HCT116 (cell line): ENCODE measurements around the gene RBMS1. TPM values are rescaled to one million over a fixed set of nuclear protein-coding genes. Genes with fewer than 3 reads are reported as not detected.

Experiments
- ATAC-seq: fragments of 200-7000 bp; cut with Tn5 transposase; 2 replicates; pipeline ENCODE4 v1.9.1; 2020; ENCODE audit warnings: mild to moderate bottlenecking, moderate library complexity
- BruUV-seq: library from RNA; stranded (reverse); fragments of 400-500 nt; replicated peaks from 2 replicates; lab custom pipeline; 2021; lab: Mats Ljungman, UMichigan
- CTCF ChIA-PET: fragments of 300-600 bp; sonication (Branson Sonifier 250); formaldehyde crosslinking; loops from one replicate; lab custom pipeline; 2021; ENCODE audit warnings: antibody characterized with exemption; lab: Charles Lee
- POLR2A ChIA-PET: fragments of 300-600, 350-600 bp; sonication (Branson Sonifier 250); formaldehyde crosslinking; loops from one replicate; lab custom pipeline; 2021; ENCODE audit warnings: antibody characterized with exemption; lab: Charles Lee
- RAD21 ChIA-PET, 2 experiments: fragments of 300-600 bp; sonication (Branson Sonifier 250); formaldehyde crosslinking; loops; one replicate each; lab custom pipeline; 2023; ENCODE audit warnings: low total read pairs in 2 of 2; ENCODE audit not compliant: uncharacterized antibody in 2 of 2, unreplicated experiment in 2 of 2, low non-redundant PET in 1 of 2; lab: Charles Lee
- DNase-seq: peaks from one replicate; pipeline ENCODE4 v3.0.0-alpha.2; 2010; ENCODE audit warnings: low read depth, low spot score
- H2AFZ ChIP-seq: fragments of 200-600 bp; shearing (Covaris generic), sonication (generic); 2 replicates; pipeline ENCODE4 v1.6.1; 2017; ENCODE audit warnings: low read depth, mixed run types, mixed read lengths, antibody characterized with exemption, low read length; ENCODE audit not compliant: poor library complexity, severe bottlenecking
- H3K27ac ChIP-seq: 2 replicates; pipeline ENCODE4 v1.5.1; 2012; ENCODE audit warnings: low read depth, low read length
- H3K27me3 ChIP-seq: fragments of 200-600 bp; sonication (generic); 2 replicates; pipeline ENCODE4 v1.6.1; 2016; ENCODE audit warnings: mixed run types, low read length, mixed read lengths; ENCODE audit not compliant: insufficient read depth
- H3K36me3 ChIP-seq, 2 experiments: fragments of 200-500 bp in 1 of 2; fragments of 200-600 bp in 1 of 2; sonication (Bioruptor generic) in 1 of 2; sonication (generic) in 1 of 2; 2 replicates each; pipeline versions ENCODE4 v1.5.1 to v1.6.1; 2014 to 2016; ENCODE audit warnings: low read length in 2 of 2, inconsistent platforms in 1 of 2, mixed read lengths in 1 of 2, mixed run types in 1 of 2; ENCODE audit not compliant: insufficient read depth in 2 of 2, control insufficient read depth in 1 of 2
- H3K4me1 ChIP-seq, 2 experiments: fragments of 200-600 bp in 1 of 2; sonication (generic) in 1 of 2; 2 replicates each; pipeline versions ENCODE4 v1.5.1 to v1.6.1; 2012 to 2017; ENCODE audit warnings: low read length in 2 of 2, inconsistent platforms in 1 of 2, mild to moderate bottlenecking in 1 of 2, mixed read lengths in 1 of 2, mixed run types in 1 of 2, moderate library complexity in 1 of 2; ENCODE audit not compliant: insufficient read depth in 2 of 2, control insufficient read depth in 1 of 2
- H3K4me2 ChIP-seq: fragments of 200-600 bp; sonication (generic); 2 replicates; pipeline ENCODE4 v1.6.1; 2017; ENCODE audit warnings: mixed run types, low read length, mixed read lengths
- H3K4me3 ChIP-seq, 2 experiments: fragments of 200-600 bp in 1 of 2; sonication (generic) in 1 of 2; replicated peaks in 1 of 2; 2 replicates each; pipeline ENCODE4 v1.5.1; 2011 to 2016; ENCODE audit warnings: low read length in 2 of 2, control low read depth in 1 of 2, low read depth in 1 of 2, mild to moderate bottlenecking in 1 of 2, mixed read lengths in 1 of 2, mixed run types in 1 of 2
- H3K79me2 ChIP-seq: fragments of 200-600 bp; sonication (generic); 2 replicates; pipeline ENCODE4 v1.6.1; 2017; ENCODE audit warnings: mild to moderate bottlenecking, mixed run types, low read length, moderate library complexity, mixed read lengths; ENCODE audit not compliant: insufficient read depth
- H3K9ac ChIP-seq: fragments of 200-600 bp; sonication (generic); 2 replicates; pipeline ENCODE4 v1.6.1; 2016; ENCODE audit warnings: low read length, mixed read lengths
- H3K9me2 ChIP-seq: fragments of 200-600 bp; sonication (generic), shearing (Covaris generic); 2 replicates; pipeline ENCODE4 v1.6.1; 2017; ENCODE audit warnings: mixed run types, mild to moderate bottlenecking, moderate library complexity; ENCODE audit not compliant: insufficient read depth
- H3K9me3 ChIP-seq, 2 experiments: fragments of 200-500 bp in 1 of 2; fragments of 200-600 bp in 1 of 2; sonication (Bioruptor generic) in 1 of 2; sonication (generic) in 1 of 2; 2 replicates each; pipeline ENCODE4 v1.6.1; 2014 to 2017; ENCODE audit warnings: low read length in 2 of 2, mixed read lengths in 2 of 2, inconsistent platforms in 1 of 2, low read depth in 1 of 2, mild to moderate bottlenecking in 1 of 2, mixed run types in 1 of 2, moderate library complexity in 1 of 2; ENCODE audit not compliant: control insufficient read depth in 1 of 2, insufficient read depth in 1 of 2
- H4K20me1 ChIP-seq: fragments of 200-600 bp; sonication (generic), shearing (Covaris generic); 2 replicates; pipeline ENCODE4 v1.6.1; 2017; ENCODE audit warnings: mixed run types, mild to moderate bottlenecking, moderate library complexity; ENCODE audit not compliant: insufficient read depth
- CBX3 ChIP-seq: IDR thresholded peaks from 2 replicates; pipeline ENCODE4 v1.6.1; 2012; ENCODE audit warnings: low read depth
- EZH2phosphoT487 ChIP-seq: fragments of 200-600 bp; IDR thresholded peaks from 2 replicates; pipeline ENCODE4 v1.6.1; 2018; ENCODE audit warnings: antibody characterized with exemption, borderline replicate concordance
- JUND ChIP-seq: IDR thresholded peaks from 2 replicates; pipeline ENCODE4 v1.6.1; 2012
- RAD21 ChIP-seq: IDR thresholded peaks from 2 replicates; pipeline ENCODE4 v1.6.1; 2012; ENCODE audit warnings: low read depth, mild to moderate bottlenecking
- TCF7L2 ChIP-seq: IDR thresholded peaks from 2 replicates; pipeline ENCODE4 v1.7.0; 2011; ENCODE audit warnings: borderline replicate concordance, inconsistent platforms; ENCODE audit not compliant: insufficient read depth, insufficient read length; ENCODE audit errors: extremely low read depth
- ZFX ChIP-seq: fragments of 450-650 bp; IDR thresholded peaks from 2 replicates; pipeline ENCODE4 v1.6.1; 2017
- ZNF274 ChIP-seq: fragments of 200-500 bp; sonication (Bioruptor generic); IDR thresholded peaks from 2 replicates; pipeline ENCODE4 v1.6.1; 2014; ENCODE audit warnings: mild to moderate bottlenecking, low read depth, low read length, inconsistent platforms
- intact Hi-C: fragments of 100-400 bp; cut with micrococcal nuclease; formaldehyde crosslinking; loops from 2 replicates; pipeline ENCODE4 v1.10.0; 2022
- total RNA-seq: library from RNA; stranded (reverse); gene quantifications from one replicate; pipeline ENCODE4 v1.2.1, GENCODE V29; 2021; ENCODE audit not compliant: unreplicated experiment
- TF ChIP-seq, protein P1 (sequence below), 3 experiments: fragments of 200-600 bp in 1 of 3; sonication (generic) in 1 of 3; IDR thresholded peaks in 2 of 3; conservative IDR thresholded peaks in 1 of 3; 2 replicates each; pipeline ENCODE4 v1.5.1; 2012 to 2017; ENCODE audit warnings: low read depth in 2 of 3, low read length in 2 of 3, antibody characterized with exemption in 1 of 3, borderline replicate concordance in 1 of 3, control low read depth in 1 of 3, mild to moderate bottlenecking in 1 of 3, mixed read lengths in 1 of 3, mixed run types in 1 of 3, moderate library complexity in 1 of 3; ENCODE audit not compliant: insufficient read depth in 1 of 3
- TF ChIP-seq, protein P2 (sequence below): IDR thresholded peaks from 2 replicates; pipeline ENCODE4 v1.6.1; 2012; ENCODE audit warnings: low read depth
- TF ChIP-seq, protein P3 (sequence below): IDR thresholded peaks from 2 replicates; pipeline ENCODE4 v1.6.1; 2011; ENCODE audit warnings: mild to moderate bottlenecking, low read length, moderate library complexity; ENCODE audit not compliant: insufficient replicate concordance; ENCODE audit errors: extremely low read depth

The RBMS1 gene
- total RNA-seq, 1 experiment from 2014 or later, result 17.6 TPM

DNA sequence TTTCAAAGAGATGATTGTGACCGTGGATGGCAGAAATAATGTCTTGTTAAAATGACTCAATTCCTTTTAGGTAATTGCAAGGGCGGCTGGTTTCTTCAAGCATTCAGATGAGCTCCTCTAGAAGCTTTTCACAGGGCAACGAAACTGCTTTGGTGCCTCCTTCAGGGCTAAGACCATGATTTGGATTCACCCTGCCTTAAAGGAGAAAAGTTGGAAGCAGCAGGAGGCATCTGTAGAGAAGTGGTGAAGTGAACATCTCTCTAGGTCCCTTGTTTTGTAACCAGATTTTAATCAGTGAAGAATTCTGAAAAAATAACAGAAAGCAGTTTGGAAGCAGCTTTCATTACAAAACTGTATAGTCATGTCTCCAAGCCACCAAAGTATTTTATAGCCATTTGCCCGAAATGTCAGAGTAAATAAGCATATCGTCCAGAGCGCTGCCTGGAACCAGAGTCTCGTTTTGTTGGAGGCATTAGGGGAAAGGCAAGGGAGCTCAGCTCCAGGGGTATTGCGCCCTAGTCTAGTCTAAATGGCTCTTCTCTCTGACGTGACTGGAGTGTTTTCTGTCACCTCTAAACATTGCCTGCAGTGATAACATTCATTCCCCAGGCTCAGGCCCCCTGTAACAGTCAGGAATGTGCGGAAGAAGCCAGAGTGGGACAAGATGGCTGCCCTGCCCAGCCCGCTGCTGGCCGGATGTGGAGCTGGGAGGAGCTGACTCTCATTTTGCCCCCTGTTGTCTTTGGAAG, 235.7 kb downstream of the RBMS1 start:
- Histone ChIP-seq H3K4me2 (no peak overlapping the region), H3K4me1 (no peaks in the 10 kb centered on the region)
- ATAC-seq, result no peak

More for the DNA sequence above, 235.7 kb downstream of the RBMS1 start:
- Histone ChIP-seq H3K79me2 (no peaks in the 10 kb centered on the region), H3K9ac (no peak overlapping the region), H3K36me3 (no peaks in the 10 kb centered on the region), H3K9me3 (no peaks in the 10 kb centered on the region), H3K4me3 (no peak overlapping the region), H3K27me3 (no peaks in the 10 kb centered on the region), H3K27ac (no peak overlapping the region), H2AFZ (no peak overlapping the region)
- RAD21 ChIA-PET, result no interaction called here
- intact Hi-C loops, result no loop called here
- BruUV-seq, result no TSS peak
- DNase-seq, result no peak
- CTCF ChIA-PET, result interaction anchor here (1.4 kb wide), 1 partner anchor 737 kb away, joined by 3 read pairs; no protein-coding TSS in a partner anchor
- POLR2A ChIA-PET, result no interaction called here
- TF ChIP-seq CBX3, result no peak
- no peak for TF ChIP-seq ZFX
- TF ChIP-seq, protein P1, sequence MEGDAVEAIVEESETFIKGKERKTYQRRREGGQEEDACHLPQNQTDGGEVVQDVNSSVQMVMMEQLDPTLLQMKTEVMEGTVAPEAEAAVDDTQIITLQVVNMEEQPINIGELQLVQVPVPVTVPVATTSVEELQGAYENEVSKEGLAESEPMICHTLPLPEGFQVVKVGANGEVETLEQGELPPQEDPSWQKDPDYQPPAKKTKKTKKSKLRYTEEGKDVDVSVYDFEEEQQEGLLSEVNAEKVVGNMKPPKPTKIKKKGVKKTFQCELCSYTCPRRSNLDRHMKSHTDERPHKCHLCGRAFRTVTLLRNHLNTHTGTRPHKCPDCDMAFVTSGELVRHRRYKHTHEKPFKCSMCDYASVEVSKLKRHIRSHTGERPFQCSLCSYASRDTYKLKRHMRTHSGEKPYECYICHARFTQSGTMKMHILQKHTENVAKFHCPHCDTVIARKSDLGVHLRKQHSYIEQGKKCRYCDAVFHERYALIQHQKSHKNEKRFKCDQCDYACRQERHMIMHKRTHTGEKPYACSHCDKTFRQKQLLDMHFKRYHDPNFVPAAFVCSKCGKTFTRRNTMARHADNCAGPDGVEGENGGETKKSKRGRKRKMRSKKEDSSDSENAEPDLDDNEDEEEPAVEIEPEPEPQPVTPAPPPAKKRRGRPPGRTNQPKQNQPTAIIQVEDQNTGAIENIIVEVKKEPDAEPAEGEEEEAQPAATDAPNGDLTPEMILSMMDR (IDR thresholded peaks at IDR 0.05 in 2 of 3, conservative IDR thresholded peaks at IDR 0.05 in 1 of 3; ENCODE audit: borderline replicate concordance in 1 of 3, insufficient read depth in 1 of 3, low read depth in 2 of 3, low read length in 2 of 3), result no peak
- no peak for TF ChIP-seq EZH2phosphoT487
- TF ChIP-seq RAD21, result no peak
- no peak for TF ChIP-seq ZNF274
- TF ChIP-seq, protein P2, sequence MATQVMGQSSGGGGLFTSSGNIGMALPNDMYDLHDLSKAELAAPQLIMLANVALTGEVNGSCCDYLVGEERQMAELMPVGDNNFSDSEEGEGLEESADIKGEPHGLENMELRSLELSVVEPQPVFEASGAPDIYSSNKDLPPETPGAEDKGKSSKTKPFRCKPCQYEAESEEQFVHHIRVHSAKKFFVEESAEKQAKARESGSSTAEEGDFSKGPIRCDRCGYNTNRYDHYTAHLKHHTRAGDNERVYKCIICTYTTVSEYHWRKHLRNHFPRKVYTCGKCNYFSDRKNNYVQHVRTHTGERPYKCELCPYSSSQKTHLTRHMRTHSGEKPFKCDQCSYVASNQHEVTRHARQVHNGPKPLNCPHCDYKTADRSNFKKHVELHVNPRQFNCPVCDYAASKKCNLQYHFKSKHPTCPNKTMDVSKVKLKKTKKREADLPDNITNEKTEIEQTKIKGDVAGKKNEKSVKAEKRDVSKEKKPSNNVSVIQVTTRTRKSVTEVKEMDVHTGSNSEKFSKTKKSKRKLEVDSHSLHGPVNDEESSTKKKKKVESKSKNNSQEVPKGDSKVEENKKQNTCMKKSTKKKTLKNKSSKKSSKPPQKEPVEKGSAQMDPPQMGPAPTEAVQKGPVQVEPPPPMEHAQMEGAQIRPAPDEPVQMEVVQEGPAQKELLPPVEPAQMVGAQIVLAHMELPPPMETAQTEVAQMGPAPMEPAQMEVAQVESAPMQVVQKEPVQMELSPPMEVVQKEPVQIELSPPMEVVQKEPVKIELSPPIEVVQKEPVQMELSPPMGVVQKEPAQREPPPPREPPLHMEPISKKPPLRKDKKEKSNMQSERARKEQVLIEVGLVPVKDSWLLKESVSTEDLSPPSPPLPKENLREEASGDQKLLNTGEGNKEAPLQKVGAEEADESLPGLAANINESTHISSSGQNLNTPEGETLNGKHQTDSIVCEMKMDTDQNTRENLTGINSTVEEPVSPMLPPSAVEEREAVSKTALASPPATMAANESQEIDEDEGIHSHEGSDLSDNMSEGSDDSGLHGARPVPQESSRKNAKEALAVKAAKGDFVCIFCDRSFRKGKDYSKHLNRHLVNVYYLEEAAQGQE, result no peak
- TF ChIP-seq TCF7L2, result no peak
- no peak for TF ChIP-seq JUND
- TF ChIP-seq, protein P3, sequence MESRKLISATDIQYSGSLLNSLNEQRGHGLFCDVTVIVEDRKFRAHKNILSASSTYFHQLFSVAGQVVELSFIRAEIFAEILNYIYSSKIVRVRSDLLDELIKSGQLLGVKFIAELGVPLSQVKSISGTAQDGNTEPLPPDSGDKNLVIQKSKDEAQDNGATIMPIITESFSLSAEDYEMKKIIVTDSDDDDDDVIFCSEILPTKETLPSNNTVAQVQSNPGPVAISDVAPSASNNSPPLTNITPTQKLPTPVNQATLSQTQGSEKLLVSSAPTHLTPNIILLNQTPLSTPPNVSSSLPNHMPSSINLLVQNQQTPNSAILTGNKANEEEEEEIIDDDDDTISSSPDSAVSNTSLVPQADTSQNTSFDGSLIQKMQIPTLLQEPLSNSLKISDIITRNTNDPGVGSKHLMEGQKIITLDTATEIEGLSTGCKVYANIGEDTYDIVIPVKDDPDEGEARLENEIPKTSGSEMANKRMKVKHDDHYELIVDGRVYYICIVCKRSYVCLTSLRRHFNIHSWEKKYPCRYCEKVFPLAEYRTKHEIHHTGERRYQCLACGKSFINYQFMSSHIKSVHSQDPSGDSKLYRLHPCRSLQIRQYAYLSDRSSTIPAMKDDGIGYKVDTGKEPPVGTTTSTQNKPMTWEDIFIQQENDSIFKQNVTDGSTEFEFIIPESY, result no peak
- TF ChIP-seq, all 23 proteins: peak for 0
- H4K20me1 ChIP-seq, result no peaks in the 10 kb centered on the region
- no peaks in the 10 kb centered on the region for H3K9me2 ChIP-seq
